Lower leg skin (tissue), 4 donors: Measurements from ENCODE around the gene FAM53B. TPM values are rescaled to one million over a fixed set of nuclear protein-coding genes. Genes with fewer than 3 reads are reported as not detected.

ENCODE experiments used
- DNase-seq, 2 donors: peaks; one replicate each; pipeline ENCODE4 v3.0.0-alpha.2; 2019; ENCODE audit warnings: low spot score in 2 of 2
- H3K4me3 ChIP-seq: fragments of 200-600 bp; sonication (generic); 2 replicates; pipeline ENCODE4 v1.5.1; 2017; ENCODE audit warnings: mild to moderate bottlenecking, low read depth; ENCODE audit not compliant: poor library complexity, severe bottlenecking
- POLR2A ChIP-seq, 2 donors: fragments of 450-650 bp; IDR thresholded peaks; one replicate each; pipeline ENCODE4 v1.6.1; 2016 to 2017; ENCODE audit warnings: antibody characterized with exemption in 2 of 2, mild to moderate bottlenecking in 1 of 2, moderate library complexity in 1 of 2
- WGBS, 2 donors: methylation state at CpG; one replicate each; pipeline ENCODE4 v1.1.5; 2018; 5-methylcytosine and 5-hydroxymethylcytosine counted together
- intact Hi-C: fragments of 100-400 bp; cut with DNase I; formaldehyde crosslinking; loops from one replicate; pipeline ENCODE4 v1.15.0; 2023; ENCODE audit warnings: low total_unique reads
- total RNA-seq, 4 donors: library from RNA; depleted of rRNA; stranded (reverse); fragments of >200 nt; gene quantifications; one replicate each; pipeline ENCODE4 v1.1.0, GENCODE V29; 2016
- TF ChIP-seq, protein P1 (sequence below), 3 donors: fragments of 450-650 bp; IDR thresholded peaks; one replicate each; pipeline ENCODE4 v1.5.1; 2016; ENCODE audit warnings: antibody characterized with exemption in 3 of 3, mild to moderate bottlenecking in 3 of 3, moderate library complexity in 2 of 3

The FAM53B gene
- total RNA-seq, 4 donors from 2014 or later, result 41.5 to 69.1 (median 58.2) TPM

DNA sequence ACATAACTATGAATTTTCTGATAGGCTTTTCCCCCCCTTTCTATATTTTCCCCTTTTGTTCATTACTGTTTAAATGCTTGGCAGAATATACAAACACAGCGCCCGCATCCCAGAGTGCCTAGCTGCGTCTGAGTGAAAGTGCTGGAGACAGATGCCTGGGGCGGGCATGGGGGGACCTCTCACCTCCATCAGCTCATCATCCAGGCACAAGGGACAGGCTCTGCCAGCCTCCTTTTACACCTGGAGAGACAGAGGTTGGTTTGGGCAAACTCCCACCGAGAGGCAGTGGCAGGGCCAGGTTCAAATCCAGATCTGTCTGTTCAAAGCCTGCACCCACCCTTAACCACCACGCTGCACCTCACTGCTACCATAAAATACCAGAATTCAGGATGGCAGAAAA, 104.5 kb downstream of the FAM53B start:
- H3K4me3 ChIP-seq, result no peak overlapping the region
- no peak for TF ChIP-seq POLR2A (IDR thresholded peaks at IDR 0.05)
- TF ChIP-seq, protein P1, sequence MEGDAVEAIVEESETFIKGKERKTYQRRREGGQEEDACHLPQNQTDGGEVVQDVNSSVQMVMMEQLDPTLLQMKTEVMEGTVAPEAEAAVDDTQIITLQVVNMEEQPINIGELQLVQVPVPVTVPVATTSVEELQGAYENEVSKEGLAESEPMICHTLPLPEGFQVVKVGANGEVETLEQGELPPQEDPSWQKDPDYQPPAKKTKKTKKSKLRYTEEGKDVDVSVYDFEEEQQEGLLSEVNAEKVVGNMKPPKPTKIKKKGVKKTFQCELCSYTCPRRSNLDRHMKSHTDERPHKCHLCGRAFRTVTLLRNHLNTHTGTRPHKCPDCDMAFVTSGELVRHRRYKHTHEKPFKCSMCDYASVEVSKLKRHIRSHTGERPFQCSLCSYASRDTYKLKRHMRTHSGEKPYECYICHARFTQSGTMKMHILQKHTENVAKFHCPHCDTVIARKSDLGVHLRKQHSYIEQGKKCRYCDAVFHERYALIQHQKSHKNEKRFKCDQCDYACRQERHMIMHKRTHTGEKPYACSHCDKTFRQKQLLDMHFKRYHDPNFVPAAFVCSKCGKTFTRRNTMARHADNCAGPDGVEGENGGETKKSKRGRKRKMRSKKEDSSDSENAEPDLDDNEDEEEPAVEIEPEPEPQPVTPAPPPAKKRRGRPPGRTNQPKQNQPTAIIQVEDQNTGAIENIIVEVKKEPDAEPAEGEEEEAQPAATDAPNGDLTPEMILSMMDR (IDR thresholded peaks at IDR 0.05), result no peak
- no peak for DNase-seq
- WGBS, 2 donors, result 93 to 98% methylated on average over 6 of the region's 6 CpGs
- intact Hi-C loops, result no loop called here

DNA sequence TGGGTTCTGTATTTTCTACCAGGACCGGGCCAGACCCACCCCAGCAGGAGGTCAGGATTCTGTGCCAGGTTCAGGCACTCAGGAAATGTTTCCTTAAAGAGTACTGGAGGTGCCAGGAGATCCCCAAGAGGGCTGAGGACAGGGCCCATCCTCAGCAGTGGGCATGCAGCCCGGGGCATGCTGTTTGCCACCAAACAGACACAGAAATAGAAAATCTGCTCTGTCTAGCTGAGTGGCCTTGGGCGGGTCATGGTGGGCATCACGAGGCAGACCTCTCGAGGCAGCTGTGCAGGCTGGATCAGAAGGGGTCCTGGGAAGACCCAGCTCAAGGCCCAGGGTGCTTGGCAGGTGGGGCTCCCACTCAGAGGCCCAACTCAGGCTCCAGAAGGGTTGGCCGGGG, 105.0 kb downstream of the FAM53B start:
- no peak for DNase-seq
- intact Hi-C loops, result no loop called here
- H3K4me3 ChIP-seq, result no peak overlapping the region
- WGBS, 2 donors, result 77 to 95% methylated on average over 5 to 6 of the region's 6 CpGs
- no peak for TF ChIP-seq POLR2A (IDR thresholded peaks at IDR 0.05)
- TF ChIP-seq, protein P1 (IDR thresholded peaks at IDR 0.05), result no peak

DNA sequence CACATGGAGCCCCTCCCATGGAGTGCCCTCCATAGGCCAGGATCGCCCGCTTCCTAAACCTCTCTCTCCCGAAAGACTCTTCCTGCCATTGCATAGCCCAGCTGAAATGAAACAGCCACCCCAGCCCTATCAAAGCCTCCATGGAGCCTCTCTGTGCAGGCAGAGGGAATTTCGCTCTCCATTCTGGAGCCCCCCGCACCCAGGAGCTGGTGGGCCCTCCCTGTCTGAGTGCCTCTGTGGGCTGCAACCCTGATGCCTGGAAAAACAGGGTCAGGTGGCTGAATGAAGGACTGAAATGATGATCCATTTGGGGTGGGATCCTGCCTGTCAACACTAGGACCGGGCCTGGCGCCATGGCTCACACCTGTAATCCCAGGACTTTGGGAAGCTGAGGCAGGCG, 106.4 kb downstream of the FAM53B start:
- intact Hi-C loops, result no loop called here
- no peak overlapping the region for H3K4me3 ChIP-seq
- WGBS, 2 donors, result 97 to 98% methylated on average over 8 of the region's 8 CpGs
- TF ChIP-seq, protein P1 (IDR thresholded peaks at IDR 0.05), result no peak
- no peak for TF ChIP-seq POLR2A (IDR thresholded peaks at IDR 0.05)
- DNase-seq, result no peak

DNA sequence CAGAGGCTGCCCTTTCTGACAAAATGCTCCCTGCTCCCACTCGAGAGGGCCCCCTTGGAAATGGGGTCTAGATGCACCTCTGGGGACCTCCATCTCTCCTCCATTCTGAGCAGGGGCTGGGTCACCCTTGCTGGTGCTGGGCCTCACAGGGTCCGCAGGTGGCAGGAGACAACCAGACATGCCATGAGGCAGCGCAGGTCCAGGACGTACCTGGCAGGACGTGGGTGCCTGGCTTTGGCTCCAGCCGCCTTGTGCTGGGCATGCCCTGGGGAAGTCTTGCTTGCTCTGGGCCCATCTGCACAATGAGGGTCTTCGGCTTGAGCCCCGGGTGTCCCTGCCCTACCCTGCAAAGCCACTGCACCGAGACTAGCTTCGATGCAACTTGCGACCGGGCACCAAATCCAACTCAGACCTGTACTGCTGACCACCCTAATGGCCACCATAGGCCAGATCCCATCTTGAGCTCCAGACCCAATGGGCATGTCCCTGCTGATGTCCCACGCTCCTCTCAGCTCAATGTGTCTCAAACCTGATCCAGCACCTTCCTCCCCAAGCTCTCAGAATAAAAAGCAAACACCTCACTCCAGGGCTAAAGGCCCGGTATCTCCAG, 107.0 kb downstream of the FAM53B start:
- TF ChIP-seq, protein P1 (IDR thresholded peaks at IDR 0.05), result no peak
- TF ChIP-seq POLR2A (IDR thresholded peaks at IDR 0.05), result no peak
- WGBS, 2 donors, result 95 to 97% methylated on average over 12 to 14 of the region's 14 CpGs
- H3K4me3 ChIP-seq, result no peak overlapping the region
- intact Hi-C loops, result no loop called here
- no peak for DNase-seq

DNA sequence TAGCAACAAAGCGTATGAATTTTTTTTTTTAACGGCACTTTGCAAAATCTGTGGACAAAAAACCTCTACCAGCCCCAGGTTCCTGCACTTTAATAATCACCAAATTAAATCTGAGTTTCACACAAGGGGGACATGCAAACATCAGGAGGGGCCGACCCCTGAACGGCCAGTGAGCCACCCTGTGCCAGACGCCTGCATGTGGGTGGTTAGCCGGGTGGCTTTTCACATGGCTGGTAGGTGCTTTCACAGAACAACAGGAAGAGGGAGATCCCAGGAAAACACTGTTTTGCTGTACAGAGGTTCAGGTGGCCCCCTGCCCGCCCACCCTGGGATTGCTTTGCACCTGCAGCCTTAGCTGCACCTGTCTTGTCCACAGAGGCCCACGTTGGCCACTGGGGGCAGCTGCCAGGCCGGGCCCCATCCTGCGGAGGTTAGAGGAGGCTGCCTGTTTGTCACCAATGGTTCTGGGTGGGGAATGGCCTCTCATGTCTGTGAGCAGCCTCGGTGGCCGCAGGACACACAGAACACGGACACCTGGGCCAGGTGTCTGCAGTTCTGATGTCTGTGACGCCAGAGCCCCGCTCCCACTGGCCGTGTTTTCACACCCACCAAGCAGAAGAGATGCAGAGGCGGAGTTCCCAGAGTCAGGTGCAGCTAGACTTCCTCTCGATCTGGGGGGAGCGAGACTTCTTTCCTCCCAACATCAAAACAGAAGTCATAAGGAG, 107.7 kb downstream of the FAM53B start:
- no peak for DNase-seq
- 91% methylated on average over 17 to 19 of the region's 19 CpGs for WGBS, 2 donors
- intact Hi-C loops, result no loop called here
- TF ChIP-seq, protein P1 (IDR thresholded peaks at IDR 0.05), result no peak
- TF ChIP-seq POLR2A (IDR thresholded peaks at IDR 0.05), result no peak
- no peak overlapping the region for H3K4me3 ChIP-seq
